ENCODE data around the gene ATP1A1. TPM values are rescaled to one million over a fixed set of nuclear protein-coding genes. Genes with fewer than 3 reads are reported as not detected.

The ATP1A1 gene
- polyA plus RNA-seq, 3 donors, result 32.3 to 135 (median 32.7) TPM

DNA sequence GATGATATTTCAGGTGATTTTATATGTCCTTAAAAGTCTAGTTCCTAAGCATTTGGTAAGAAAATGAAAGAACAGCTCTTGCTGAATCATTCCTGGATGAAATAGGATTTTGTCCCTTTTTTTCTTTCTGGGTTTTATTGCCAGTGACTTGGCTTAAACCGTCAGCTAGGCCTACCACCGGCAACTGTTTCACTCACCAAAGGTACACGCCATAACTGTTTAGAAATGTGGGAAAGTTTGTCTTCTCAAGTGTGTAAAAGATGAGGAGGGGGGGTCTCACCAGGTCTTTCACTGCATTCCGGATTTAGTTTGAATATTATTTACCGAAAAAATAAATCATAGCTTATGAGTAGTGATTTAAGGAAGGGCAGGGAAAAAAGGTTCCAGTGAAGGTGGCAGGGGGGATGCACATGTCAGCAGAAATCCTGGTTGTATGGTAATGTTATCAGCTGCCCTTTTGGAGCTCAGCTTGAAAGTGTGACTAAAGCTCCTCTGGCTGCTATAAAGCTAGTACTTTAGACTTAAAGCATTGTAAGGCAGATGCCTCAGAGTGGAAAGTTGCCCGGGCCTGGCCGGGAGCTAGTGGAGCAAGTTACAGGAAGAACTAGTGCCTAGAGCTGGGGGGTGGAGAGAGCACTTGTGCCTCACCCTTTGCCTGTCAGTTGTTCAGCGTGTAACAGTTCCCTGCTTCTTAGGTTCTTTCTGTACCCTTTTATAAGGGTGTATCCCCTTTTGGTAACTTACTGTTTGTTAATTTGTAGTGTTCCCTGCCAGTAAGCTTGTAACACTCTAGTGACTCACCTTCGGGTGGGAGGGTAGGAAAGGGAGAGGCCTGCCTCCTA lies 3.1 kb downstream of the ATP1A1 start:
- intact Hi-C loops (cut with micrococcal nuclease), result loop anchor here in 1 of 2 donors (10.0 kb wide), 3 partner anchors 119 to 619 kb away; no protein-coding TSS in a partner anchor
- Histone ChIP-seq H3K4me3 (replicated peaks in 1 of 3; ENCODE audit: low read depth in 2 of 3, low read length in 3 of 3) (peak overlapping the region in 2 of 3 experiments; percentile 16 to 93), H3K27ac (ENCODE audit: low read depth in 1 of 2, low read length in 2 of 2) (peak overlapping the region; percentile 31 to 97), H3K9me3 (replicated peaks in 1 of 2; ENCODE audit: control insufficient read depth in 1 of 2, insufficient read depth in 1 of 2, low read length in 2 of 2) (no peaks in the 10 kb centered on the region), H3K79me2 (ENCODE audit: insufficient read depth, low read length) (peaks cover 66% of the 10 kb centered on the region), H2AFZ (ENCODE audit: insufficient read depth, low read depth, low read length, poor library complexity, severe bottlenecking) (no peak overlapping the region), H3K4me2 (replicated peaks; ENCODE audit: extremely low read depth, low read length, poor library complexity, severe bottlenecking) (peak overlapping the region; percentile 87), H3K27me3 (ENCODE audit: control insufficient read depth in 2 of 2, insufficient read depth in 2 of 2, low read length in 2 of 2) (no peaks in the 10 kb centered on the region), H4K20me1 (ENCODE audit: insufficient read depth, low read length) (peaks cover 28% of the 10 kb centered on the region), H3K36me3 (replicated peaks in 1 of 2; ENCODE audit: control insufficient read depth in 1 of 2, insufficient read depth in 2 of 2, low read length in 2 of 2) (no peaks in the 10 kb centered on the region), H3K9ac (ENCODE audit: insufficient read depth, low read length, poor library complexity, severe bottlenecking) (peak overlapping the region; percentile 19), H3K4me1 (ENCODE audit: control insufficient read depth in 1 of 2, insufficient read depth in 2 of 2, low read length in 2 of 2) (peaks cover 81 to 85% of the 10 kb centered on the region in 2 donors)
- DNase-seq, result peak; percentile 38 to 69 (median 58)
- peaks cover 0 to 2% (median 0%) of the 10 kb centered on the region in 7 donors for H3K9me3 Mint-ChIP-seq
- H3K4me1 Mint-ChIP-seq, result peaks cover 80% of the 10 kb centered on the region
- WGBS (ENCODE audit: insufficient coverage), result 80% methylated on average over 5 of the region's 9 CpGs
- peak overlapping the region; percentile 35 to 96 for H3K4me3 Mint-ChIP-seq
- peak overlapping the region; percentile 93 to 98 (median 97) for H3K27ac Mint-ChIP-seq
- peaks cover 21 to 23% of the 10 kb centered on the region in 2 donors for H3K36me3 Mint-ChIP-seq
- H3K27me3 Mint-ChIP-seq (ENCODE audit: low read depth in 3 of 3), result peaks cover 0 to 2% (median 0%) of the 10 kb centered on the region in 3 donors
- TF ChIP-seq, protein P1, sequence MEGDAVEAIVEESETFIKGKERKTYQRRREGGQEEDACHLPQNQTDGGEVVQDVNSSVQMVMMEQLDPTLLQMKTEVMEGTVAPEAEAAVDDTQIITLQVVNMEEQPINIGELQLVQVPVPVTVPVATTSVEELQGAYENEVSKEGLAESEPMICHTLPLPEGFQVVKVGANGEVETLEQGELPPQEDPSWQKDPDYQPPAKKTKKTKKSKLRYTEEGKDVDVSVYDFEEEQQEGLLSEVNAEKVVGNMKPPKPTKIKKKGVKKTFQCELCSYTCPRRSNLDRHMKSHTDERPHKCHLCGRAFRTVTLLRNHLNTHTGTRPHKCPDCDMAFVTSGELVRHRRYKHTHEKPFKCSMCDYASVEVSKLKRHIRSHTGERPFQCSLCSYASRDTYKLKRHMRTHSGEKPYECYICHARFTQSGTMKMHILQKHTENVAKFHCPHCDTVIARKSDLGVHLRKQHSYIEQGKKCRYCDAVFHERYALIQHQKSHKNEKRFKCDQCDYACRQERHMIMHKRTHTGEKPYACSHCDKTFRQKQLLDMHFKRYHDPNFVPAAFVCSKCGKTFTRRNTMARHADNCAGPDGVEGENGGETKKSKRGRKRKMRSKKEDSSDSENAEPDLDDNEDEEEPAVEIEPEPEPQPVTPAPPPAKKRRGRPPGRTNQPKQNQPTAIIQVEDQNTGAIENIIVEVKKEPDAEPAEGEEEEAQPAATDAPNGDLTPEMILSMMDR (IDR thresholded peaks at IDR 0.05), result no peak

DNA sequence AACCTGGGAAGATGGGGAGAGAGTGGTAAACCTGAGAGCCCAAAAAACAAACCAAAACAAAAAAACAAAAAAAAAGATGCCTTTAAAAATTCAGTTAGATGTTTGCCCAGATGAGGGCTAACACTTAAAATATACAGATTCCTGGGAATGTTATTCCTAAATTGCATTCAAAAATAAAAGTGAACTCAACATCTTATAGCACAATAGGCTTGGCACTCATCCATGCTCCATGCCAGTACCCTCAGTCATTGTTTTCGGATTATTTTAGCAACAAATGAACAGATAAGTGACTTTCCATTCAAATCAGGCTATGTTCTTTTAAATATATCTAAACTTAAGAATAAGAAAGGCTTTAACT lies 3.7 kb downstream of the ATP1A1 start:
- intact Hi-C loops (cut with micrococcal nuclease), result loop anchor here in 1 of 2 donors (10.0 kb wide), 3 partner anchors 118 to 618 kb away; no protein-coding TSS in a partner anchor
- peak overlapping the region in 1 of 3 experiments; percentile 93 for H3K4me3 ChIP-seq (replicated peaks in 1 of 3; ENCODE audit: low read depth in 2 of 3, low read length in 3 of 3)
- Mint-ChIP-seq H3K9me3 (peaks cover 0 to 2% (median 0%) of the 10 kb centered on the region in 7 donors), H3K36me3 (peaks cover 21 to 23% of the 10 kb centered on the region in 2 donors), H3K4me3 (peak overlapping the region; percentile 12 to 96), H3K27ac (peak overlapping the region; percentile 93 to 98 (median 97)), H3K27me3 (ENCODE audit: low read depth in 3 of 3) (peaks cover 0 to 2% (median 0%) of the 10 kb centered on the region in 3 donors), H3K4me1 (peaks cover 82% of the 10 kb centered on the region)
- TF ChIP-seq, protein P1 (IDR thresholded peaks at IDR 0.05), result no peak
- no peaks in the 10 kb centered on the region for H3K27me3 ChIP-seq (ENCODE audit: control insufficient read depth in 2 of 2, insufficient read depth in 2 of 2, low read length in 2 of 2)
- H3K4me1 ChIP-seq (ENCODE audit: control insufficient read depth in 1 of 2, insufficient read depth in 2 of 2, low read length in 2 of 2), result peaks cover 84 to 88% of the 10 kb centered on the region in 2 donors
- H4K20me1 ChIP-seq (ENCODE audit: insufficient read depth, low read length), result peaks cover 34% of the 10 kb centered on the region
- H3K79me2 ChIP-seq (ENCODE audit: insufficient read depth, low read length), result peaks cover 72% of the 10 kb centered on the region
- DNase-seq, result no peak
- H3K9me3 ChIP-seq (replicated peaks in 1 of 2; ENCODE audit: control insufficient read depth in 1 of 2, insufficient read depth in 1 of 2, low read length in 2 of 2), result no peaks in the 10 kb centered on the region
- H3K4me2 ChIP-seq (replicated peaks; ENCODE audit: extremely low read depth, low read length, poor library complexity, severe bottlenecking), result peak overlapping the region; percentile 87
- peak overlapping the region; percentile 19 for H3K9ac ChIP-seq (ENCODE audit: insufficient read depth, low read length, poor library complexity, severe bottlenecking)
- H3K36me3 ChIP-seq (replicated peaks in 1 of 2; ENCODE audit: control insufficient read depth in 1 of 2, insufficient read depth in 2 of 2, low read length in 2 of 2), result no peaks in the 10 kb centered on the region
- H3K27ac ChIP-seq (ENCODE audit: low read depth in 1 of 2, low read length in 2 of 2), result peak overlapping the region; percentile 31 to 97
- WGBS (ENCODE audit: insufficient coverage), result no CpG with 5 or more reads among the region's 1 CpG
- no peak overlapping the region for H2AFZ ChIP-seq (ENCODE audit: insufficient read depth, low read depth, low read length, poor library complexity, severe bottlenecking)

Data from CD14-positive monocyte (primary cell).